Nephron progenitor cell (in vitro differentiated cells): ENCODE data around the gene TPSB2.
"Not testable (repeated sequence)": the region's sequence is repeated elsewhere in the genome, so short reads cannot be mapped to it uniquely, and the experiment has no call there.

Experiments used
- DNase-seq: peaks from one replicate; pipeline ENCODE4 v3.0.0; 2021
- H3K27ac Mint-ChIP-seq: 2 replicates; pipeline ENCODE4 v1.8.0; 2021; ENCODE audit warnings: mild to moderate bottlenecking, moderate library complexity, mixed read lengths
- H3K27me3 Mint-ChIP-seq: 2 replicates; pipeline ENCODE4 v1.8.0; 2021; ENCODE audit warnings: mild to moderate bottlenecking, low read depth, mixed read lengths; ENCODE audit not compliant: poor library complexity
- H3K36me3 Mint-ChIP-seq: 2 replicates; pipeline ENCODE4 v1.8.0; 2021; ENCODE audit warnings: low read depth, mixed read lengths
- H3K4me1 Mint-ChIP-seq: 2 replicates; pipeline ENCODE4 v1.8.0; 2021; ENCODE audit warnings: mixed read lengths
- H3K4me3 Mint-ChIP-seq: 2 replicates; pipeline ENCODE4 v1.8.0; 2021; ENCODE audit warnings: mild to moderate bottlenecking, moderate library complexity, mixed read lengths
- H3K9me3 Mint-ChIP-seq: 2 replicates; pipeline ENCODE4 v1.8.0; 2021; ENCODE audit warnings: mild to moderate bottlenecking, moderate library complexity, mixed read lengths
- CTCF ChIP-seq: fragments of 200-600 bp; sonication (generic); IDR thresholded peaks from 2 replicates; pipeline ENCODE4 v1.5.0; 2021; ENCODE audit warnings: antibody characterized with exemption

Gene TPSB2

GRCh38 chr16:1231301-1231700 is 1.3 kb upstream of the TPSB2 start:
- H3K27me3 Mint-ChIP-seq, H3K4me3 Mint-ChIP-seq, DNase-seq, H3K27ac Mint-ChIP-seq, H3K4me1 Mint-ChIP-seq, H3K9me3 Mint-ChIP-seq, H3K36me3 Mint-ChIP-seq: not testable (repeated sequence)

GRCh38 chr16:1230471-1231212 is 658 bp upstream of the TPSB2 start:
- H3K36me3 Mint-ChIP-seq, DNase-seq, H3K4me1 Mint-ChIP-seq, H3K9me3 Mint-ChIP-seq, H3K27ac Mint-ChIP-seq, H3K4me3 Mint-ChIP-seq, H3K27me3 Mint-ChIP-seq: not testable (repeated sequence)

- not testable (repeated sequence) for H3K9me3 Mint-ChIP-seq, H3K4me1 Mint-ChIP-seq, H3K27ac Mint-ChIP-seq, H3K36me3 Mint-ChIP-seq, H3K27me3 Mint-ChIP-seq, H3K4me3 Mint-ChIP-seq, DNase-seq
Observed at GRCh38 chr16:1229476-1229875, 508 bp downstream of the TPSB2 start.

GRCh38 chr16:1228227-1228626 is 1.8 kb downstream of the TPSB2 start:
- not testable (repeated sequence) for H3K4me3 Mint-ChIP-seq, H3K27ac Mint-ChIP-seq, H3K27me3 Mint-ChIP-seq, H3K9me3 Mint-ChIP-seq, H3K36me3 Mint-ChIP-seq, H3K4me1 Mint-ChIP-seq, DNase-seq

- not testable (repeated sequence) for H3K4me1 Mint-ChIP-seq, H3K4me3 Mint-ChIP-seq, H3K9me3 Mint-ChIP-seq, H3K27me3 Mint-ChIP-seq, DNase-seq, H3K36me3 Mint-ChIP-seq, H3K27ac Mint-ChIP-seq
Observed at GRCh38 chr16:1226692-1227091, 3.3 kb downstream of the TPSB2 start.

GRCh38 chr16:1225728-1226311 is 4.2 kb downstream of the TPSB2 start:
- H3K9me3 Mint-ChIP-seq, H3K4me1 Mint-ChIP-seq, DNase-seq, H3K4me3 Mint-ChIP-seq, H3K36me3 Mint-ChIP-seq, H3K27me3 Mint-ChIP-seq, H3K27ac Mint-ChIP-seq: not testable (repeated sequence)

- peaks cover 5% of the 10 kb centered on the region for H3K36me3 Mint-ChIP-seq
- H3K27me3 Mint-ChIP-seq = no peaks in the 10 kb centered on the region
- H3K9me3 Mint-ChIP-seq = no peaks in the 10 kb centered on the region
- TF ChIP-seq CTCF = no peak
- H3K4me3 Mint-ChIP-seq = no peak within 1 kb of the TSS
- H3K4me1 Mint-ChIP-seq = no peaks in the 10 kb centered on the region
- H3K27ac Mint-ChIP-seq = no peak within 1 kb of the TSS
- no peak for DNase-seq
Observed at GRCh38 chr16:1225051-1225451, 4.9 kb downstream of the TPSB2 start, which contains the start of gene TPSG1. TSS of gene TPSG1 (minus strand) at chr16:1225268. CDS start at chr16:1225252, 16 bp downstream.

- Mint-ChIP-seq H3K27me3 (no peaks in the 10 kb centered on the region), H3K4me1 (no peaks in the 10 kb centered on the region), H3K9me3 (no peaks in the 10 kb centered on the region), H3K27ac (no peak overlapping the region), H3K4me3 (no peak overlapping the region), H3K36me3 (peaks cover 5% of the 10 kb centered on the region)
- no peak for DNase-seq
- TF ChIP-seq CTCF = no peak
Observed at GRCh38 chr16:1224558-1224957, 5.4 kb downstream of the TPSB2 start.
